OCI-LY3 (cell line): ENCODE results near the gene TAS2R8.
A peak's percentile ranks its signal among the peaks of the same experiment; 100 is the strongest.

Source experiments
- H2AFZ ChIP-seq: fragments of 200-600, 300-600 bp; shearing (Covaris generic); 2 replicates; pipeline ENCODE4 v1.6.0; 2014; ENCODE audit warnings: antibody characterized with exemption, low read depth, low read length
- H3K27ac ChIP-seq: fragments of 200-600, 300-600 bp; sonication (generic); 2 replicates; pipeline ENCODE4 v1.5.1; 2014; ENCODE audit warnings: mild to moderate bottlenecking, low read length, moderate library complexity, mixed read lengths
- H3K27me3 ChIP-seq: fragments of 200-600, 300-600 bp; sonication (generic); 2 replicates; pipeline ENCODE4 v1.6.1; 2014; ENCODE audit warnings: low read depth, low read length, mixed read lengths
- H3K36me3 ChIP-seq: fragments of 200-600, 300-600 bp; sonication (generic); replicated peaks from 2 replicates; pipeline ENCODE3; 2014; ENCODE audit warnings: low read depth, low read length, mixed read lengths
- H3K4me1 ChIP-seq: fragments of 300-600, 200-600 bp; sonication (generic); 2 replicates; pipeline ENCODE4 v1.6.1; 2014; ENCODE audit warnings: low read length, mixed read lengths
- H3K4me2 ChIP-seq: fragments of 200-600, 300-600 bp; sonication (generic); 2 replicates; pipeline ENCODE4 v1.6.1; 2014; ENCODE audit warnings: low read length, mixed read lengths
- H3K4me3 ChIP-seq: fragments of 300-600, 200-600 bp; sonication (generic); 2 replicates; pipeline ENCODE4 v1.5.1; 2014; ENCODE audit warnings: antibody characterized with exemption, mild to moderate bottlenecking, low read length, moderate library complexity
- H3K79me2 ChIP-seq: fragments of 300-600, 200-600 bp; shearing (Covaris generic); 2 replicates; pipeline ENCODE4 v1.6.1; 2014; ENCODE audit warnings: mild to moderate bottlenecking, low read length, mixed read lengths
- H3K9ac ChIP-seq: fragments of 300-600, 200-600 bp; shearing (Covaris generic); 2 replicates; pipeline ENCODE4 v1.6.0; 2014; ENCODE audit warnings: mild to moderate bottlenecking, low read length, moderate library complexity
- H3K9me3 ChIP-seq: fragments of 200-600, 300-600 bp; shearing (Covaris generic); 2 replicates; pipeline ENCODE4 v1.6.1; 2014; ENCODE audit warnings: low read length, mixed read lengths; ENCODE audit not compliant: insufficient read depth
- H4K20me1 ChIP-seq: fragments of 200-600, 300-600 bp; sonication (generic); 2 replicates; pipeline ENCODE4 v1.6.1; 2016; ENCODE audit warnings: low read length, mixed read lengths; ENCODE audit not compliant: insufficient read depth
- EZH2phosphoT487 ChIP-seq: fragments of 200-600 bp; shearing (Covaris generic); IDR thresholded peaks from 2 replicates; pipeline ENCODE4 v1.6.1; 2018; ENCODE audit warnings: antibody characterized with exemption, mixed run types, low read depth
- TF ChIP-seq, protein P1 (sequence below): fragments of 200-600, 300-600 bp; sonication (generic); IDR thresholded peaks from 2 replicates; pipeline ENCODE4 v1.5.1; 2014; ENCODE audit warnings: antibody characterized with exemption, low read length, low read depth

Gene TAS2R8

GRCh38 chr12:10783252-10783651, 23.8 kb downstream of the TAS2R8 start:
- H3K79me2 ChIP-seq: no peaks in the 10 kb centered on the region
- no peak overlapping the region for H3K27ac ChIP-seq
- H3K27me3 ChIP-seq: no peaks in the 10 kb centered on the region
- H4K20me1 ChIP-seq: no peaks in the 10 kb centered on the region
- no peak overlapping the region for H2AFZ ChIP-seq
- H3K9ac ChIP-seq: no peak overlapping the region
- TF ChIP-seq EZH2phosphoT487: no peak
- TF ChIP-seq, protein P1, sequence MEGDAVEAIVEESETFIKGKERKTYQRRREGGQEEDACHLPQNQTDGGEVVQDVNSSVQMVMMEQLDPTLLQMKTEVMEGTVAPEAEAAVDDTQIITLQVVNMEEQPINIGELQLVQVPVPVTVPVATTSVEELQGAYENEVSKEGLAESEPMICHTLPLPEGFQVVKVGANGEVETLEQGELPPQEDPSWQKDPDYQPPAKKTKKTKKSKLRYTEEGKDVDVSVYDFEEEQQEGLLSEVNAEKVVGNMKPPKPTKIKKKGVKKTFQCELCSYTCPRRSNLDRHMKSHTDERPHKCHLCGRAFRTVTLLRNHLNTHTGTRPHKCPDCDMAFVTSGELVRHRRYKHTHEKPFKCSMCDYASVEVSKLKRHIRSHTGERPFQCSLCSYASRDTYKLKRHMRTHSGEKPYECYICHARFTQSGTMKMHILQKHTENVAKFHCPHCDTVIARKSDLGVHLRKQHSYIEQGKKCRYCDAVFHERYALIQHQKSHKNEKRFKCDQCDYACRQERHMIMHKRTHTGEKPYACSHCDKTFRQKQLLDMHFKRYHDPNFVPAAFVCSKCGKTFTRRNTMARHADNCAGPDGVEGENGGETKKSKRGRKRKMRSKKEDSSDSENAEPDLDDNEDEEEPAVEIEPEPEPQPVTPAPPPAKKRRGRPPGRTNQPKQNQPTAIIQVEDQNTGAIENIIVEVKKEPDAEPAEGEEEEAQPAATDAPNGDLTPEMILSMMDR: no peak
- H3K4me2 ChIP-seq: no peak overlapping the region
- H3K9me3 ChIP-seq: no peaks in the 10 kb centered on the region
- no peaks in the 10 kb centered on the region for H3K36me3 ChIP-seq
- H3K4me1 ChIP-seq: no peaks in the 10 kb centered on the region
- no peak overlapping the region for H3K4me3 ChIP-seq

DNA sequence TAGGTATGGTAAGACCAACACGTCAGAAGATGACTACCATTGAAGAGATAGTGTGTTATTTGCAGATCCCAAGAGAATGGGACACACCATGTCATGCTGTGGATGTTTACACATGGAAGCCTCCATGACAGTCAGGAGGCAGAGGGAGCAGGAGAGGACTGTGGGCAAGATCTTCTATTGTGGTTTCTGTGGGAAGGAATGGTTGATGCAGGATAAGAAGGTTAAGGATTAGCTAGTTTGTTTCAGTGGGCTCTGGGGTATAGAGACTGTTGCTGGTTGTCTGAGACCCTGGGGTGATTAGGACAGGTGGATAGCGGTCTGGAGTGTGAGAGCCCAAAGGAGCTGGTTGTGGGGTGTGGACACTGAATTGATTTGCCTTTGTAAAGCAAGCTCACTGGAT, 28.0 kb downstream of the TAS2R8 start:
- Histone ChIP-seq H3K9me3 (no peaks in the 10 kb centered on the region), H4K20me1 (no peaks in the 10 kb centered on the region), H3K79me2 (no peaks in the 10 kb centered on the region), H3K36me3 (no peaks in the 10 kb centered on the region), H3K27ac (no peak overlapping the region), H3K4me3 (no peak overlapping the region), H3K4me2 (no peak overlapping the region), H3K27me3 (peaks cover 12% of the 10 kb centered on the region), H3K4me1 (no peaks in the 10 kb centered on the region), H3K9ac (no peak overlapping the region), H2AFZ (no peak overlapping the region)
- TF ChIP-seq EZH2phosphoT487: no peak
- TF ChIP-seq, protein P1: no peak

GRCh38 chr12:10771132-10771733, 35.9 kb downstream of the TAS2R8 start:
- H3K4me3 ChIP-seq: no peak overlapping the region
- no peaks in the 10 kb centered on the region for H3K4me1 ChIP-seq
- no peaks in the 10 kb centered on the region for H3K79me2 ChIP-seq
- no peak overlapping the region for H2AFZ ChIP-seq
- no peak overlapping the region for H3K27ac ChIP-seq
- H3K27me3 ChIP-seq: peaks cover 76% of the 10 kb centered on the region
- H3K36me3 ChIP-seq: no peaks in the 10 kb centered on the region
- H3K4me2 ChIP-seq: no peak overlapping the region
- H3K9ac ChIP-seq: no peak overlapping the region
- H4K20me1 ChIP-seq: no peaks in the 10 kb centered on the region
- H3K9me3 ChIP-seq: no peaks in the 10 kb centered on the region
- TF ChIP-seq EZH2phosphoT487: no peak
- TF ChIP-seq, protein P1: peak; percentile 73

DNA sequence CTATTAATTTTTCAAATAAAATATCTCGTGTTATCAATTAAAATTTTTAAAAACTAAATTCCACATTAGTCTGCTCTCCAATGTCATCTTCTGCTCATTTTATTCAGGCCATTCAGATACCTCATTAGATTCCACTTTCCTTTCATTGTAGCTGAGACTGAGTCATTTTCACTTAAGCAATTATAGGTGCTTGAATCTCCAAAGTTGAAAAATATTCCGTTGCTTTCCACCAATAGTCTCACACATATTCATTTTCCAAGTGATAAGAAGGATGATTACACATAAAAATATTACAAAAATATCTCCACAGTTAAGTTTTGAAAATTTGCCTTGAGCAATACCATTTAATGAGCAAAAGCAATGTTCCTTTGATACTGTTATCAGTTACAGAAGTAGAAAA, 47.4 kb downstream of the TAS2R8 start:
- Histone ChIP-seq H3K36me3 (no peaks in the 10 kb centered on the region), H3K9me3 (peaks cover 10% of the 10 kb centered on the region; the same call in 1 of the 2 replicates), H4K20me1 (no peaks in the 10 kb centered on the region), H3K4me3 (no peak overlapping the region), H3K4me2 (no peak overlapping the region), H3K4me1 (no peaks in the 10 kb centered on the region), H3K9ac (no peak overlapping the region), H3K27me3 (peaks cover 48% of the 10 kb centered on the region), H2AFZ (no peak overlapping the region), H3K79me2 (no peaks in the 10 kb centered on the region), H3K27ac (no peak overlapping the region)
- no peak for TF ChIP-seq EZH2phosphoT487
- TF ChIP-seq, protein P1: no peak
